GM12864 (cell line): ENCODE data around the gene YTHDF1.

ENCODE experiments used
- DNase-seq: peaks from one replicate; pipeline ENCODE4 v3.0.0-alpha.2; 2011; ENCODE audit warnings: low read depth
- H3K4me3 ChIP-seq: 2 replicates; pipeline ENCODE4 v1.5.1; 2011; ENCODE audit warnings: mild to moderate bottlenecking, low read depth, low read length, control low read depth
- CTCF ChIP-seq: IDR thresholded peaks from 2 replicates; pipeline ENCODE4 v1.5.1; 2011; ENCODE audit warnings: low read depth, mild to moderate bottlenecking, moderate library complexity, low read length, control low read depth, inconsistent platforms; ENCODE audit errors: missing control alignments

The YTHDF1 gene

GRCh38 chr20:63182425-63182824 is 33.5 kb downstream of the YTHDF1 start:
- H3K4me3 ChIP-seq = no peak overlapping the region
- no peak for TF ChIP-seq CTCF
- DNase-seq = no peak

GRCh38 chr20:63181226-63181625 is 34.7 kb downstream of the YTHDF1 start:
- no peak for DNase-seq
- TF ChIP-seq CTCF = no peak
- no peak overlapping the region for H3K4me3 ChIP-seq

GRCh38 chr20:63180569-63181185 is 35.3 kb downstream of the YTHDF1 start:
- no peak for DNase-seq
- H3K4me3 ChIP-seq = no peak overlapping the region
- no peak for TF ChIP-seq CTCF

GRCh38 chr20:63179687-63180568 is 36.0 kb downstream of the YTHDF1 start:
- no peak for TF ChIP-seq CTCF
- no peak for DNase-seq
- no peak overlapping the region for H3K4me3 ChIP-seq

- TF ChIP-seq CTCF = peak; percentile 57
- peak overlapping the region; percentile 17; the same call in 1 of the 2 replicates for H3K4me3 ChIP-seq
- peak; percentile 19 for DNase-seq
Measured at GRCh38 chr20:63178889-63179686, 36.8 kb downstream of the YTHDF1 start.

- no peak for DNase-seq
- H3K4me3 ChIP-seq = no peak overlapping the region
- TF ChIP-seq CTCF = no peak
Measured at GRCh38 chr20:63178446-63178820, 37.5 kb downstream of the YTHDF1 start.
